Measurements from ENCODE around the gene NR2F1. TPM values are rescaled to one million over a fixed set of nuclear protein-coding genes. Genes with fewer than 3 reads are reported as not detected.

NR2F1 gene
- total RNA-seq, 1 donor from 2014 or later: 2.1 TPM

DNA sequence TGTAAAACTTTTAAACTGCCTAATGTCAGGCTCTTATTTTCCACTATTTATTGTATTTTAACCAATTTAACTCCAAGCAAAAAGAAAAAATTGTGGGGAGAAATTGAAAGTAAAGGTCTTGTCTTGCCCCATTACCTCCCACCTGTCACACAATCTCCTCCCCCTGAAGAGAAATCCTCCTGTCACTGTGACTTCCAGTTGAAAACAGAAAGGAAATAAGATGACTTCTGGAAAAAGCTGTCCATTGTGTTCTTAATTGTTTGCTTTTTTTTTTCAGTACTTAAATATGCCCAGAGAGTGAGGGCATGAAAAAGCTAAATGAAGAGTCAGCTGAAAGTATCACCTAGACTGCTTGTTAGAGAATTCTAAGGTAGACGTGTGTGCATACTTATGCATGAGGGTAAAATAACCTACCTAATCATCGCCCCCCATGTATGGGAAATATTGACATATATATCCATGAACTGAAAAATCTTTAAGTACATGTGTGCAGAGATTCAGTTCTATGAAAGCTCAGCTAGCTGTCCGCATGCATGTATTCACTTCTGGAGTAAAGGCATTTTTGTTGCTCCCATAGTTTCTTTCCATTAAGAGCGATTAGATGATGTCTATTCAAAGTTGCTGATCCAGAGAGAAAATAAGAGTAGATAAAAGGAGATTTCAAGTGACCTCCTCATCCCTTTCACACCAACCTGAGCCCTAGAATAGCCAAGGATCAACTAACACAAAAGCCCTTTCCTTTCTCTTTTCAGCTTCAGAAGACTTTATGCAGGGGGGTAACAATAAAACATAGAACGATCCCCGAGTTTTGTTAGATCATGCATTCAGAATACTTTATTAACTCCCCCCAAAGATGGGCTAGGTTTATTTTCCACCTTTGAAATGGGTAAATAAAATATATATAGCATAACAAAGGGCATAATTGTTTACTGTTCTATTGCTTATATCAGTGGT, 7.3 kb upstream of the NR2F1 start:
- peaks cover 39% of the 10 kb centered on the region for H3K4me1 Mint-ChIP-seq (ENCODE audit: unreplicated experiment)
- H3K27ac Mint-ChIP-seq (ENCODE audit: unreplicated experiment): no peak overlapping the region
- H3K36me3 Mint-ChIP-seq (ENCODE audit: low read depth, unreplicated experiment): peaks cover 3% of the 10 kb centered on the region
- TF ChIP-seq, protein P1, sequence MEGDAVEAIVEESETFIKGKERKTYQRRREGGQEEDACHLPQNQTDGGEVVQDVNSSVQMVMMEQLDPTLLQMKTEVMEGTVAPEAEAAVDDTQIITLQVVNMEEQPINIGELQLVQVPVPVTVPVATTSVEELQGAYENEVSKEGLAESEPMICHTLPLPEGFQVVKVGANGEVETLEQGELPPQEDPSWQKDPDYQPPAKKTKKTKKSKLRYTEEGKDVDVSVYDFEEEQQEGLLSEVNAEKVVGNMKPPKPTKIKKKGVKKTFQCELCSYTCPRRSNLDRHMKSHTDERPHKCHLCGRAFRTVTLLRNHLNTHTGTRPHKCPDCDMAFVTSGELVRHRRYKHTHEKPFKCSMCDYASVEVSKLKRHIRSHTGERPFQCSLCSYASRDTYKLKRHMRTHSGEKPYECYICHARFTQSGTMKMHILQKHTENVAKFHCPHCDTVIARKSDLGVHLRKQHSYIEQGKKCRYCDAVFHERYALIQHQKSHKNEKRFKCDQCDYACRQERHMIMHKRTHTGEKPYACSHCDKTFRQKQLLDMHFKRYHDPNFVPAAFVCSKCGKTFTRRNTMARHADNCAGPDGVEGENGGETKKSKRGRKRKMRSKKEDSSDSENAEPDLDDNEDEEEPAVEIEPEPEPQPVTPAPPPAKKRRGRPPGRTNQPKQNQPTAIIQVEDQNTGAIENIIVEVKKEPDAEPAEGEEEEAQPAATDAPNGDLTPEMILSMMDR (IDR thresholded peaks at IDR 0.05; ENCODE audit: unreplicated experiment): no peak
- peaks cover 32% of the 10 kb centered on the region for H3K27me3 Mint-ChIP-seq (ENCODE audit: unreplicated experiment)
- no peaks in the 10 kb centered on the region for H3K9me3 Mint-ChIP-seq (ENCODE audit: unreplicated experiment)
- H3K4me3 Mint-ChIP-seq (ENCODE audit: unreplicated experiment): no peak overlapping the region
- DNase-seq (ENCODE audit: low spot score): no peak

DNA sequence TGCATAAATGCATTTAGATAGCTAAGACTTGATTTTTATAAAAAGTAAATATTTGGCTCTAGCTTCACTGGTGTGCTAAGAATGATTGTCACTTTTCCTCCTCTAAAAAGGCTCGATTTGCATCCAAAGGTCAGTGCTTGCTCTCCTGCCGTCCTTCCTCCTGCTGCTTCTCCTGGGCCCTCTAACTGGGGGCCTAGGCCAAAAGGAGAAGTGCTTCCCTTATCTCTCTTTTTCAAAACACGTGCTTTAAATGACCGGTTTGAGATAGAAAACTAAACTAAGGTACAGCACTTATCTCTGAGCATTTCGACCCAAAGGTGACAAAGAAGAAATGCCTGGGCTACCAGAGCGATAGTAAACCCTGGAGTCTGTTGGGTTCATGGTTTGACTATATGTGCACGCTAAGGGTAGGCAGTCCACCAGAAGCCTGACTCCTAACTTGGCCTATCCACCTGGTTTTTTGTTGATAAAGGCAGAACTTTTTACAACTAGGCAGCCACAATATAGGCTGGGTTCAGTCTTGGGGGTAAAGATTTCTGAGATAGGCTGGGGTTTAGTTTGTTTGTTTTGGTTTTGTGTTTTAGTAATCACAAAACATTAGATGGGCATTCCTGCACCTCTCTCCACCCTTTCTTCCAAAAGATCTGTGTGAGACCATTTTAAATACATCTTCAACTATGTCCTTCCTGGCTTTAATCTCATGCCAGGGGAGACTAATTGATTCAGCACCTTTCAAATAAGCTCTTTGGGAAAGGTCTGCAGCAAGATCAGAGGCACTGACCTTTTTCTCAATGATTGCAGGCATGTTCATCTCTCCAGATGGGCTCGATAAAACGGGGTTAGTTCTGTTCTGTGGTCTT, 5.8 kb upstream of the NR2F1 start:
- no peak overlapping the region for H3K27ac Mint-ChIP-seq (ENCODE audit: unreplicated experiment)
- H3K4me1 Mint-ChIP-seq (ENCODE audit: unreplicated experiment): peaks cover 35% of the 10 kb centered on the region
- peaks cover 25% of the 10 kb centered on the region for H3K27me3 Mint-ChIP-seq (ENCODE audit: unreplicated experiment)
- no peaks in the 10 kb centered on the region for H3K9me3 Mint-ChIP-seq (ENCODE audit: unreplicated experiment)
- peaks cover 3% of the 10 kb centered on the region for H3K36me3 Mint-ChIP-seq (ENCODE audit: low read depth, unreplicated experiment)
- TF ChIP-seq, protein P1 (IDR thresholded peaks at IDR 0.05; ENCODE audit: unreplicated experiment): no peak
- no peak overlapping the region for H3K4me3 Mint-ChIP-seq (ENCODE audit: unreplicated experiment)
- no peak for DNase-seq (ENCODE audit: low spot score)

DNA sequence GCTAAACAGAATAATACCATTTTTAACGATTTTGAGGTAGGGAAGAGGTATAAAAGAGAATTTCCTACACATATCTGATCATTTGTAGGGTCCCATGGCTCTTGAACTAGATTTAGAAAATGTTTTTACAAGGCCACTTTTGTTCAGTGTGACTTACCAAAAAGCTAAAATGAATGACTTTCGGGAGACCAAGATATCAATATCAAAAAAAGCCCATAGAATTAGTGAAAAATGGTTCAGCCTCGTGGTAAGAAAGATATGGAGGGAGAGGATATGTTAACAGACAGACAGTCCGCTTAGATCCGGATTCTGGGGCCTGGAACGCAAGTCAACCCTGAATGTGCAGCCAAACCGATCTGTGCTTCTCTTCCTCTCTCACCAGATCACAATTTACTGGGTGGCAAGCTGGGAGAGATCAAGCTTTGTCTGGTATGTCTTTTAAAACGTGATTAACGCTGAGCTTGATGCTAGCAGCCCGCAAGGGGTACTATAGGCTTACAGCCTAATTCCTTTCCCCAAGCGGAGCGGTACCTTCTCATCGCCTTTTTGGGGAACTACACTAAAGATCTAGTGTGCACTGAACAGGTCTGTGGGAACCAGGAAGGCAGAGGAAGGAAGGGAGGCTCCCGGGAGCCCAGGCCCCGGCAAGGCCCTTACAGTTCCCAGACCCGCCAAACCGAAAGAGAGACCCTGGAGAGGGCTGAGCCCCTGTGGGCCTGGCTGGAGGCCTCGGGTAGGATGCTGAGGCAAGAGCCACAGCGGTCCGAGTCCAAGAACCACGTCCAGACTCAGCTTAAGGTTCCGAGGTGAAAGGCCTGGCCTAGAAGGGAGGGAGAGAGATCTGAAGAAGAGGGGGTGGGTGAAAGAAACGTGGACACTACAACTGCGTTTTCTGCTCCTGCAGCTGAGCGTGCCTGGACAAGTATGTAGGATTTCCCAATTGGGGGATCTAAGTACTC, 4.9 kb upstream of the NR2F1 start:
- Mint-ChIP-seq H3K36me3 (ENCODE audit: low read depth, unreplicated experiment) (peaks cover 3% of the 10 kb centered on the region), H3K4me3 (ENCODE audit: unreplicated experiment) (peak overlapping the region; percentile 45), H3K4me1 (ENCODE audit: unreplicated experiment) (peaks cover 31% of the 10 kb centered on the region), H3K27ac (ENCODE audit: unreplicated experiment) (peak overlapping the region; percentile 42), H3K27me3 (ENCODE audit: unreplicated experiment) (peaks cover 25% of the 10 kb centered on the region), H3K9me3 (ENCODE audit: unreplicated experiment) (no peaks in the 10 kb centered on the region)
- TF ChIP-seq, protein P1 (IDR thresholded peaks at IDR 0.05; ENCODE audit: unreplicated experiment): no peak
- DNase-seq (ENCODE audit: low spot score): no peak

DNA sequence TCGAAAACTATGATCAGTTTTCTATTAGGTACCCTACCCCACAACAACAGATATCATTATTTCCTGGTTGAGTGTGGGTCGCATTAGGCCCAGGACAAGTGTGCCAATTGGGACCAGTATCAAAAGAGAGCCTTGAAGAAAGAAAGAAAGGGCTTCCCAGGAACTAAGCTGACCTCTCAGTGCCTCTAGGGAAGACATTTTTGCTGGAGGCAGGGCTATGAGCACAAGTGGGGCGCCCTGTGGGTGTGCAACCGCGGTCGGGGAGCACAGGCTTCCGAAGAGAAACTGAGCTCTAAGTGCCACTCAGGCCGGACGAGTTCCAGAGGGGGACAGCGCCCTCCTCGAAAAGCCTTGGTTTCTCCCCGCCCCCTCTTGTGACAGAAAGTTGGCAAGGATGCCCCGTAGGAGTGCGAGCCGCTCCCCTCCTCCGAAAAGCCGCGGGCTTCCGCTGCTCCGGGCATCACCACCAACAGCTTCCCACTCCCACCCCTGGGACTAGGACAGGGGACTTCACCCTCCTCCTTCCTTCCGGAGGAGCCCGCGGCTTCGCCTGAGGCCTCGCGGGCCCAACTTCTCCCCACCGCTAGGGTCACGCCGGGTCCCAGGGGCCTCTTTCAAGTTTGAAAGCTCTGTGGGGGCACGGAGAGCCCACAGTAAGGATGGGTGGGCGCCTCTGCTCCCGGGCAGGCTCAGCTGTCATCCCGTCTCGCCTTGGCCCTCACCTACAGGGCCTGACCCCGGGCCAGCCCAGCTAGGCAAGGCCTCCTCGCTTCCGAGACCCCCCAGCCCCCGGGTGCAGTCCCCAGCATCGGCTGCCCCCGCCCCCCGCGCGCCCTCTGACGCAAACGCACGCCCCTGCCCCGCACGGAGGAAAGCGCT, 4.0 kb upstream of the NR2F1 start:
- H3K4me3 Mint-ChIP-seq (ENCODE audit: unreplicated experiment): no peak overlapping the region
- TF ChIP-seq, protein P1 (IDR thresholded peaks at IDR 0.05; ENCODE audit: unreplicated experiment): no peak
- H3K36me3 Mint-ChIP-seq (ENCODE audit: low read depth, unreplicated experiment): no peaks in the 10 kb centered on the region
- peaks cover 23% of the 10 kb centered on the region for H3K4me1 Mint-ChIP-seq (ENCODE audit: unreplicated experiment)
- no peak for DNase-seq (ENCODE audit: low spot score)
- H3K27ac Mint-ChIP-seq (ENCODE audit: unreplicated experiment): no peak overlapping the region
- H3K9me3 Mint-ChIP-seq (ENCODE audit: unreplicated experiment): no peaks in the 10 kb centered on the region
- peaks cover 21% of the 10 kb centered on the region for H3K27me3 Mint-ChIP-seq (ENCODE audit: unreplicated experiment)
